ENCODE measurements around the gene BCORL1.

- TF ChIP-seq, protein P1, sequence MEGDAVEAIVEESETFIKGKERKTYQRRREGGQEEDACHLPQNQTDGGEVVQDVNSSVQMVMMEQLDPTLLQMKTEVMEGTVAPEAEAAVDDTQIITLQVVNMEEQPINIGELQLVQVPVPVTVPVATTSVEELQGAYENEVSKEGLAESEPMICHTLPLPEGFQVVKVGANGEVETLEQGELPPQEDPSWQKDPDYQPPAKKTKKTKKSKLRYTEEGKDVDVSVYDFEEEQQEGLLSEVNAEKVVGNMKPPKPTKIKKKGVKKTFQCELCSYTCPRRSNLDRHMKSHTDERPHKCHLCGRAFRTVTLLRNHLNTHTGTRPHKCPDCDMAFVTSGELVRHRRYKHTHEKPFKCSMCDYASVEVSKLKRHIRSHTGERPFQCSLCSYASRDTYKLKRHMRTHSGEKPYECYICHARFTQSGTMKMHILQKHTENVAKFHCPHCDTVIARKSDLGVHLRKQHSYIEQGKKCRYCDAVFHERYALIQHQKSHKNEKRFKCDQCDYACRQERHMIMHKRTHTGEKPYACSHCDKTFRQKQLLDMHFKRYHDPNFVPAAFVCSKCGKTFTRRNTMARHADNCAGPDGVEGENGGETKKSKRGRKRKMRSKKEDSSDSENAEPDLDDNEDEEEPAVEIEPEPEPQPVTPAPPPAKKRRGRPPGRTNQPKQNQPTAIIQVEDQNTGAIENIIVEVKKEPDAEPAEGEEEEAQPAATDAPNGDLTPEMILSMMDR (conservative IDR thresholded peaks at IDR 0.05; ENCODE audit: low read depth, low read length): no peak
- TF ChIP-seq EZH2 (IDR thresholded peaks at IDR 0.05; ENCODE audit: borderline replicate concordance, low read depth, low read length, poor library complexity, severe bottlenecking): no peak
Observed at GRCh38 chrX:130025256-130025655, 42.8 kb downstream of the BCORL1 start.
